SK-N-SH (cell line): ENCODE data around the gene SP9. TPM values are rescaled to one million over a fixed set of nuclear protein-coding genes. Genes with fewer than 3 reads are reported as not detected.

Experiments used
- CTCF ChIA-PET: fragments of 300-600, 350-600 bp; formaldehyde crosslinking; extraction: SDS; loops from one replicate; lab custom pipeline; 2021; lab: Yijun Ruan, JAX
- POLR2A ChIA-PET: fragments of 350-600 bp; sonication (Branson Sonifier 250); formaldehyde crosslinking; extraction: SDS; loops from one replicate; lab custom pipeline; 2020; ENCODE audit warnings: antibody characterized with exemption, inconsistent platforms; lab: Yijun Ruan, JAX
- DNase-seq: peaks from one replicate; pipeline ENCODE4 v3.0.0; 2012
- H2AFZ ChIP-seq: fragments of 200-600 bp; sonication (generic); 2 replicates; pipeline ENCODE4 v1.8.1; 2016; ENCODE audit warnings: antibody characterized with exemption, mild to moderate bottlenecking, low read depth
- H3F3A ChIP-seq: fragments of 200-600 bp; sonication (generic); replicated peaks from 2 replicates; pipeline ENCODE3; 2016; ENCODE audit warnings: antibody characterized with exemption, mild to moderate bottlenecking; ENCODE audit not compliant: insufficient read depth
- H3K27ac ChIP-seq, 2 experiments: fragments of 200-500 bp in 1 of 2; fragments of 200-600 bp in 1 of 2; sonication (Bioruptor generic) in 1 of 2; sonication (generic), shearing (Covaris generic) in 1 of 2; 2 replicates each; pipeline versions ENCODE4 v1.5.1 to v1.6.1; 2014 to 2016; ENCODE audit warnings: low read depth in 2 of 2, inconsistent platforms in 1 of 2, low read length in 1 of 2, mild to moderate bottlenecking in 1 of 2, mixed read lengths in 1 of 2
- H3K27me3 ChIP-seq: fragments of 200-600 bp; sonication (generic), shearing (Covaris generic); 2 replicates; pipeline ENCODE4 v1.6.1; 2016; ENCODE audit warnings: mixed run types; ENCODE audit not compliant: insufficient read depth
- H3K36me3 ChIP-seq, 2 experiments: fragments of 200-500 bp in 1 of 2; fragments of 200-600 bp in 1 of 2; sonication (Bioruptor generic) in 1 of 2; sonication (generic) in 1 of 2; replicated peaks in 1 of 2; 2 replicates each; pipeline versions ENCODE3 to v1.5.1; 2014 to 2016; ENCODE audit warnings: low read length in 1 of 2, mild to moderate bottlenecking in 1 of 2; ENCODE audit not compliant: insufficient read depth in 2 of 2, control insufficient read depth in 1 of 2
- H3K4me1 ChIP-seq, 2 experiments: fragments of 200-500 bp in 1 of 2; fragments of 200-600 bp in 1 of 2; sonication (Bioruptor generic) in 1 of 2; sonication (generic), shearing (Covaris generic) in 1 of 2; 2 replicates each; pipeline versions ENCODE4 v1.5.1 to v1.6.1; 2014 to 2016; ENCODE audit warnings: low read depth in 1 of 2, low read length in 1 of 2, mixed run types in 1 of 2; ENCODE audit not compliant: insufficient read depth in 2 of 2, control insufficient read depth in 1 of 2
- H3K4me2 ChIP-seq: fragments of 200-600 bp; sonication (generic), shearing (Covaris generic); 2 replicates; pipeline ENCODE4 v1.6.1; 2017; ENCODE audit warnings: mixed run types
- H3K4me3 ChIP-seq, 2 experiments: fragments of 200-500 bp in 1 of 2; fragments of 200-600 bp in 1 of 2; sonication (Bioruptor generic) in 1 of 2; sonication (generic), shearing (Covaris generic) in 1 of 2; 2 replicates each; pipeline versions ENCODE4 v1.5.1 to v1.8.1; 2014 to 2016; ENCODE audit warnings: low read depth in 2 of 2, inconsistent platforms in 1 of 2, low read length in 1 of 2, mild to moderate bottlenecking in 1 of 2, mixed read lengths in 1 of 2, moderate library complexity in 1 of 2
- H3K79me2 ChIP-seq: fragments of 200-600 bp; sonication (generic); 2 replicates; pipeline ENCODE4 v1.8.1; 2017; ENCODE audit warnings: mild to moderate bottlenecking; ENCODE audit not compliant: insufficient read depth
- H3K9ac ChIP-seq: fragments of 200-600 bp; sonication (generic); 2 replicates; pipeline ENCODE4 v1.6.1; 2017; ENCODE audit warnings: mixed run types
- H3K9me2 ChIP-seq: fragments of 200-600 bp; sonication (generic); 2 replicates; pipeline ENCODE4 v1.6.1; 2017; ENCODE audit warnings: mixed run types
- H3K9me3 ChIP-seq: fragments of 200-600 bp; sonication (generic); 2 replicates; pipeline ENCODE4 v1.6.1; 2017; ENCODE audit warnings: mixed run types, mild to moderate bottlenecking, moderate library complexity
- H4K20me1 ChIP-seq: fragments of 200-600 bp; sonication (generic); 2 replicates; pipeline ENCODE4 v1.6.1; 2017; ENCODE audit warnings: mild to moderate bottlenecking, mixed run types; ENCODE audit not compliant: insufficient read depth
- CHD2 ChIP-seq: fragments of 150-350 bp; IDR thresholded peaks from 2 replicates; pipeline ENCODE4 v1.6.1; 2018; ENCODE audit warnings: low read length; ENCODE audit not compliant: partially characterized antibody
- EZH2phosphoT487 ChIP-seq: fragments of 200-600 bp; sonication (generic); IDR thresholded peaks from 2 replicates; pipeline ENCODE4 v1.6.1; 2017; ENCODE audit warnings: low read depth, mixed run types, mild to moderate bottlenecking, antibody characterized with exemption, moderate library complexity, borderline replicate concordance
- IRF3 ChIP-seq: fragments of 150-350 bp; IDR thresholded peaks from 2 replicates; pipeline ENCODE4 v1.6.1; 2016; ENCODE audit warnings: mild to moderate bottlenecking, low read depth, low read length
- NRF1 ChIP-seq: IDR thresholded peaks from 2 replicates; pipeline ENCODE4 v1.6.1; 2012; ENCODE audit warnings: low read depth, mild to moderate bottlenecking, low read length
- RAD21 ChIP-seq: IDR thresholded peaks from 2 replicates; pipeline ENCODE4 v1.6.1; 2012; ENCODE audit warnings: mild to moderate bottlenecking, low read length
- RFX5 ChIP-seq: IDR thresholded peaks from 2 replicates; pipeline ENCODE4 v1.6.1; 2012; ENCODE audit warnings: mild to moderate bottlenecking, improper control_type of control experiment, low read length
- SIN3A ChIP-seq: IDR thresholded peaks from 2 replicates; pipeline ENCODE4 v1.6.1; 2012; ENCODE audit warnings: low read depth, mild to moderate bottlenecking, low read length, moderate library complexity, borderline replicate concordance
- SMC3 ChIP-seq: IDR thresholded peaks from 2 replicates; pipeline ENCODE4 v1.6.1; 2012; ENCODE audit warnings: low read depth, low read length, improper control_type of control experiment
- TEAD4 ChIP-seq: IDR thresholded peaks from 2 replicates; pipeline ENCODE4 v1.4.0; 2012; ENCODE audit warnings: mild to moderate bottlenecking, borderline replicate concordance; ENCODE audit not compliant: insufficient read depth
- WGBS: methylation state at CpG from one replicate; pipeline ENCODE4 v1.1.6; 2017; ENCODE audit warnings: low lambda C conversion rate; 5-methylcytosine and 5-hydroxymethylcytosine counted together
- polyA plus RNA-seq, 3 experiments: library from polyadenylated mRNA; depleted of rRNA; stranded (reverse); fragments of >200 nt; gene quantifications; 2 replicates each; pipeline ENCODE4 v1.2.3, GENCODE V29; 2012

Gene SP9
- polyA plus RNA-seq, 1 of the 3 experiments (the other 2 are of a cell fraction), result not detected

DNA sequence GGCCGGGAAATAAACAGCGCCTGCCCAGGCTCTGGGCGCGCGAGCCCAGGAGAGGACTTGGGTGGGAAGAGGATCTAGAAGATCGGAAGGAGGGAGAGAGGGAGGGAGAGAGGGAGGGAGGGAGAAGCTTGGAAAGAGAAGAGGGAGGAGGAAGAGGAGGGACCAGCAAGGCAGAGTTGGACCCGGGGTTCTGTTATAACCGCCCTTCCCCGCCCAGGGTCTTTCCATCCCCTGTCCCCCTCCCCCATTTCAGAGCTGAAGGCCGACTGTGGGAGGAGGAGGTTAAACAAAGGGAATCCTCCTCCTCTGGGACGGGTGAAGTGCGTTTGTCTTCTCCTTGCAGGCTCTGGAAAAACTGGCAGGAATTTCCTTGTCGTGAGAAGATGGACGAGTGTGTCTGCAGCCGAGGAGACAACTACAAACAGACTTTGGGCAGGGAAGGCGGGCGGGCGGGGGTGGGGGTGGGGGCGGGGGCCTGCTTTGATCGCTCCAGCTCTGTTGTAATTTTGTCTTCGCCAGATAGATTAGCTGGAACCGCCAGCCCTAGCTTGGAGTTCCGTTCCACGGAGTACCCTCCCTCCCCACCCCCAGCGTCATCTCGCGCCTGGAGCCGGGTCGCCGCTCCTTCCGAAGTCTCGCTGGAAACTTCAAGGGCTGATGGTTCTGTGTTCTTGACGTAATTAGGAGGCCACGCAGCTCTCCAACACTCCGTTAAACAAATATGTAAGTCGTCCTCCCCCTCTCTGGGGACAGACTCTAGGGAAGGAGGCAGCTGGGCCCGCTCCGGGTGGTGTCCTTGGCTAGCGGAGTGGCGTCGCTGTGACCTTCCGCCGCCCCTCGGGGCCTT lies 6.4 kb upstream of the SP9 start:
- Histone ChIP-seq H3K79me2 (no peaks in the 10 kb centered on the region), H3K4me2 (no peak overlapping the region), H3K9me3 (no peaks in the 10 kb centered on the region), H3K9me2 (no peaks in the 10 kb centered on the region), H3K4me3 (no peak overlapping the region; a peak in 1 of 4 replicates), H3K4me1 (peaks cover 0 to 18% of the 10 kb centered on the region in 2 experiments; a peak in 3 of 4 replicates), H2AFZ (0 out of 2 replicates have a peak overlapping the region, but pooled peaks have one; percentile 35), H3K9ac (no peak overlapping the region), H4K20me1 (no peaks in the 10 kb centered on the region), H3K36me3 (no peaks in the 10 kb centered on the region), H3F3A (no peaks in the 10 kb centered on the region), H3K27me3 (peaks cover 83% of the 10 kb centered on the region), H3K27ac (no peak overlapping the region)
- WGBS, result 20% methylated on average over 43 of the region's 44 CpGs
- CTCF ChIA-PET, result interaction anchor here (0.8 to 4.7 kb wide), 5 partner anchors 9 to 964 kb away, joined by 3 to 19 read pairs (median 3); no protein-coding TSS in a partner anchor
- DNase-seq, result no peak
- TF ChIP-seq RFX5 (no peak), EZH2phosphoT487 (peak; percentile 95; the same call in 1 of the 2 replicates)
- POLR2A ChIA-PET, result no interaction called here

GRCh38 chr2:174328961-174329715 lies 5.6 kb upstream of the SP9 start:
- 0 out of 2 replicates have a peak overlapping the region, but pooled peaks have one; percentile 35 for H2AFZ ChIP-seq
- H3K9me2 ChIP-seq, result no peaks in the 10 kb centered on the region
- no peaks in the 10 kb centered on the region for H3K9me3 ChIP-seq
- H3F3A ChIP-seq, result no peaks in the 10 kb centered on the region
- ChIA-PET CTCF (interaction anchor here (0.8 to 4.7 kb wide), 5 partner anchors 8 to 965 kb away, joined by 3 to 19 read pairs (median 3); no protein-coding TSS in a partner anchor), POLR2A (no interaction called here)
- no peaks in the 10 kb centered on the region for H3K36me3 ChIP-seq
- H3K79me2 ChIP-seq, result no peaks in the 10 kb centered on the region
- no peak overlapping the region for H3K27ac ChIP-seq
- no peaks in the 10 kb centered on the region for H4K20me1 ChIP-seq
- H3K9ac ChIP-seq, result no peak overlapping the region
- H3K4me1 ChIP-seq, result peaks cover 0 to 26% of the 10 kb centered on the region in 2 experiments; a peak in 3 of 4 replicates
- no peak overlapping the region for H3K4me3 ChIP-seq
- H3K27me3 ChIP-seq, result peaks cover 91% of the 10 kb centered on the region
- 0 out of 2 replicates have a peak, but pooled peaks have one; percentile 64 for TF ChIP-seq EZH2phosphoT487
- TF ChIP-seq NRF1, result no peak
- no peak for TF ChIP-seq SMC3
- no peak for TF ChIP-seq SIN3A
- TF ChIP-seq IRF3, result no peak
- TF ChIP-seq TEAD4, result no peak
- no peak for TF ChIP-seq CHD2
- TF ChIP-seq RAD21, result no peak
- TF ChIP-seq, all 33 proteins: peak for 1
- no peak overlapping the region for H3K4me2 ChIP-seq
- DNase-seq, result no peak
- WGBS, result 32% methylated on average over 12 of the region's 16 CpGs
